Measurements from ENCODE around the gene CYYR1.

The CYYR1 gene

GRCh38 chr21:26515257-26515656 lies 57.8 kb downstream of the CYYR1 start:
- H3K27ac ChIP-seq = no peak overlapping the region
- TF ChIP-seq ZFX (IDR thresholded peaks at IDR 0.05; ENCODE audit: borderline replicate concordance) (no peak), CTCF (IDR thresholded peaks at IDR 0.05) (no peak)

DNA sequence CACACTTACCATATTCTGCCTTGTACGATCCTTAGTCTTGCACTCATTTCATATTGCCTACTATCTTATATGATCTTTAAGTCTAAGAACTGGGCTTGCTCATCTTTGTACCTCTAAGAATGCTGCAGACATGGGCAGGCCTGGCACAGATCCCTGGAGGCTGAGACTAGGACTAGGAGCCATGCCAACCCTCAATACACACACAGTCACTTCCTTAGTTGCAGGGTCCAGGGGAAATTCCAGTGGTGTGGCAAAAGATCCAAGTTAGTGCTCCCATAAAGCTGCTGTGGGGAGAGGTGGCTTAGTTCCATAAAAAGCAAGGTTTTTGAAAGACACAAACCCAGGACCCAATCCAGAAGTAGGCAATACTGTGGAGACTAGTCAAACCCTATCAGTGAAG lies 59.9 kb downstream of the CYYR1 start:
- TF ChIP-seq CTCF (IDR thresholded peaks at IDR 0.05) (no peak), ZFX (IDR thresholded peaks at IDR 0.05; ENCODE audit: borderline replicate concordance) (no peak)
- H3K27ac ChIP-seq = no peak overlapping the region

- no peak overlapping the region for H3K27ac ChIP-seq
- no peak for TF ChIP-seq CTCF (IDR thresholded peaks at IDR 0.05)
- no peak for TF ChIP-seq ZFX (IDR thresholded peaks at IDR 0.05; ENCODE audit: borderline replicate concordance)
These were observed 60.4 kb downstream of the CYYR1 start for GRCh38 chr21:26512664-26513063.

- TF ChIP-seq CTCF (IDR thresholded peaks at IDR 0.05) = no peak
- no peak for TF ChIP-seq ZFX (IDR thresholded peaks at IDR 0.05; ENCODE audit: borderline replicate concordance)
- no peak overlapping the region for H3K27ac ChIP-seq
These were observed 64.2 kb downstream of the CYYR1 start for GRCh38 chr21:26508903-26509302.

GRCh38 chr21:26506956-26507355 lies 66.1 kb downstream of the CYYR1 start:
- no peak for TF ChIP-seq ZFX (IDR thresholded peaks at IDR 0.05; ENCODE audit: borderline replicate concordance)
- TF ChIP-seq CTCF (IDR thresholded peaks at IDR 0.05) = no peak
- H3K27ac ChIP-seq = no peak overlapping the region

DNA sequence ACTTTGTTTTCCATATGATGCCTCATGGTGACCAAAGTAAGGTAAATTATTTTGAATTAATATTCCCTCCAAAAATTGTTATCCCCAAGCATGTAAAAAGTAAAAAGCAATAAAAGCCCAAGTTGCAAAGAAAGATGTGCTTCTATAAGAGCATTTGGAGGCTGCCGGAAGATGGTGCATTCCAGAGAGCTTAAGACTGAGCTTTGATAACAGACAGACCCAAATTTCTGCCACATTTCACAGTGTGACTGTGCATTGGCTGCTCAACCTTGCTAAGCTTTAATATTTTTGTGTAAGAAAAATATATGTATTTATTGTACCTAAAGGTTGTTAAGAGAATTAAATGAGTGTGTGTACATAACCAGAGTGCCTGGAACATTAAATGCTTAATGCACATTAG lies 67.9 kb downstream of the CYYR1 start:
- TF ChIP-seq CTCF (IDR thresholded peaks at IDR 0.05) (no peak), ZFX (IDR thresholded peaks at IDR 0.05; ENCODE audit: borderline replicate concordance) (no peak)
- H3K27ac ChIP-seq = no peak overlapping the region

DNA sequence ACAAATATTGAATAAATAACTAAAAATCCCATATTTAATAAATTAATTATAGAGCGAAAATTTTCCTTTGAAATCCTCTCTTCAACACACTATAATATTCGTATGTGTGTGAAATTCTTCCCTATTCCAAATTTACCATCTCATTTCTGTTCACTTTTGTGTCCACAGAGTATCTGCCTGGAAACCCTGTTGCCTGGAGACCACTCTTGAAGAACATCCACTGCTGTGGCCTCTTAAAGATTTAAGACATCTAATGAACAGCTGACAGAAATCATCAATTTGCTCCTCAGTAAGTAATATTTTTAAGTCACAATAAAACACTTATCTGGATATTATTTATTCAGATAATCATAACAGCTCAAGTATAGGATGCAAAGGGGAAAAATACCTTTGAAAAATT lies 69.7 kb downstream of the CYYR1 start:
- no peak overlapping the region for H3K27ac ChIP-seq
- TF ChIP-seq CTCF (IDR thresholded peaks at IDR 0.05) = no peak
- TF ChIP-seq ZFX (IDR thresholded peaks at IDR 0.05; ENCODE audit: borderline replicate concordance) = no peak
